OCI-LY3 (cell line): ENCODE results near the gene DIAPH2.

Experiments
- EZH2phosphoT487 ChIP-seq: fragments of 200-600 bp; shearing (Covaris generic); IDR thresholded peaks from 2 replicates; pipeline ENCODE4 v1.6.1; 2018; ENCODE audit warnings: antibody characterized with exemption, mixed run types, low read depth
- TF ChIP-seq, protein P1 (sequence below): fragments of 200-600, 300-600 bp; sonication (generic); IDR thresholded peaks from 2 replicates; pipeline ENCODE4 v1.5.1; 2014; ENCODE audit warnings: antibody characterized with exemption, low read length, low read depth

DNA sequence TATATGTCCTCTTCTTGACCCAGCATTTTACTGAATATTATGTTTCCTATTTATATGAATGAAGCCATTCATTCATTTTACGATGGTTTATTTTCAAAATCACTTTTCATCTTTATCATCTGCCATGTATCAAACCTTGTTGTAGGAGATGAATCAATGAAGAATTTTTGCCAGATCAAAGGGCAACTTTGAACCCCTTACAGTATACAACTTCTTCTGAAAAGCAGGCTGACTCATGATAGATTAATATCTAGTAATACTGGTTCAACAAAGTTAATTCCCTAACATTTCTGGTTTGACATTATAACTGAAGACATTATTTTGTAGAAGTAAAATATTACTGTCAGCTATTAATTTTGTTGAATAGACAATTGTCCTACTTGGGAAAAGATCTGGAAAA lies 425.1 kb downstream of the DIAPH2 start:
- TF ChIP-seq, protein P1, sequence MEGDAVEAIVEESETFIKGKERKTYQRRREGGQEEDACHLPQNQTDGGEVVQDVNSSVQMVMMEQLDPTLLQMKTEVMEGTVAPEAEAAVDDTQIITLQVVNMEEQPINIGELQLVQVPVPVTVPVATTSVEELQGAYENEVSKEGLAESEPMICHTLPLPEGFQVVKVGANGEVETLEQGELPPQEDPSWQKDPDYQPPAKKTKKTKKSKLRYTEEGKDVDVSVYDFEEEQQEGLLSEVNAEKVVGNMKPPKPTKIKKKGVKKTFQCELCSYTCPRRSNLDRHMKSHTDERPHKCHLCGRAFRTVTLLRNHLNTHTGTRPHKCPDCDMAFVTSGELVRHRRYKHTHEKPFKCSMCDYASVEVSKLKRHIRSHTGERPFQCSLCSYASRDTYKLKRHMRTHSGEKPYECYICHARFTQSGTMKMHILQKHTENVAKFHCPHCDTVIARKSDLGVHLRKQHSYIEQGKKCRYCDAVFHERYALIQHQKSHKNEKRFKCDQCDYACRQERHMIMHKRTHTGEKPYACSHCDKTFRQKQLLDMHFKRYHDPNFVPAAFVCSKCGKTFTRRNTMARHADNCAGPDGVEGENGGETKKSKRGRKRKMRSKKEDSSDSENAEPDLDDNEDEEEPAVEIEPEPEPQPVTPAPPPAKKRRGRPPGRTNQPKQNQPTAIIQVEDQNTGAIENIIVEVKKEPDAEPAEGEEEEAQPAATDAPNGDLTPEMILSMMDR: no peak
- TF ChIP-seq EZH2phosphoT487: no peak
